ENCODE data around the gene ARSH.

ARSH gene

GRCh38 chrX:2989565-2989964 is 16.8 kb upstream of the ARSH start:
- no peak for DNase-seq (ENCODE audit: low read depth in 1 of 2, low spot score in 1 of 2)
- H3K27ac ChIP-seq (replicated peaks), result no peak overlapping the region
- TF ChIP-seq GABPA (IDR thresholded peaks at IDR 0.05; ENCODE audit: low read depth) (no peak), POLR2AphosphoS5 (IDR thresholded peaks at IDR 0.05; ENCODE audit: low read depth) (no peak), SPI1 (IDR thresholded peaks at IDR 0.05; ENCODE audit: borderline replicate concordance, low read depth) (no peak)
- TF ChIP-seq, protein P1, sequence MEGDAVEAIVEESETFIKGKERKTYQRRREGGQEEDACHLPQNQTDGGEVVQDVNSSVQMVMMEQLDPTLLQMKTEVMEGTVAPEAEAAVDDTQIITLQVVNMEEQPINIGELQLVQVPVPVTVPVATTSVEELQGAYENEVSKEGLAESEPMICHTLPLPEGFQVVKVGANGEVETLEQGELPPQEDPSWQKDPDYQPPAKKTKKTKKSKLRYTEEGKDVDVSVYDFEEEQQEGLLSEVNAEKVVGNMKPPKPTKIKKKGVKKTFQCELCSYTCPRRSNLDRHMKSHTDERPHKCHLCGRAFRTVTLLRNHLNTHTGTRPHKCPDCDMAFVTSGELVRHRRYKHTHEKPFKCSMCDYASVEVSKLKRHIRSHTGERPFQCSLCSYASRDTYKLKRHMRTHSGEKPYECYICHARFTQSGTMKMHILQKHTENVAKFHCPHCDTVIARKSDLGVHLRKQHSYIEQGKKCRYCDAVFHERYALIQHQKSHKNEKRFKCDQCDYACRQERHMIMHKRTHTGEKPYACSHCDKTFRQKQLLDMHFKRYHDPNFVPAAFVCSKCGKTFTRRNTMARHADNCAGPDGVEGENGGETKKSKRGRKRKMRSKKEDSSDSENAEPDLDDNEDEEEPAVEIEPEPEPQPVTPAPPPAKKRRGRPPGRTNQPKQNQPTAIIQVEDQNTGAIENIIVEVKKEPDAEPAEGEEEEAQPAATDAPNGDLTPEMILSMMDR (IDR thresholded peaks at IDR 0.05; ENCODE audit: insufficient read depth, low read length), result no peak
- TF ChIP-seq, protein P2, sequence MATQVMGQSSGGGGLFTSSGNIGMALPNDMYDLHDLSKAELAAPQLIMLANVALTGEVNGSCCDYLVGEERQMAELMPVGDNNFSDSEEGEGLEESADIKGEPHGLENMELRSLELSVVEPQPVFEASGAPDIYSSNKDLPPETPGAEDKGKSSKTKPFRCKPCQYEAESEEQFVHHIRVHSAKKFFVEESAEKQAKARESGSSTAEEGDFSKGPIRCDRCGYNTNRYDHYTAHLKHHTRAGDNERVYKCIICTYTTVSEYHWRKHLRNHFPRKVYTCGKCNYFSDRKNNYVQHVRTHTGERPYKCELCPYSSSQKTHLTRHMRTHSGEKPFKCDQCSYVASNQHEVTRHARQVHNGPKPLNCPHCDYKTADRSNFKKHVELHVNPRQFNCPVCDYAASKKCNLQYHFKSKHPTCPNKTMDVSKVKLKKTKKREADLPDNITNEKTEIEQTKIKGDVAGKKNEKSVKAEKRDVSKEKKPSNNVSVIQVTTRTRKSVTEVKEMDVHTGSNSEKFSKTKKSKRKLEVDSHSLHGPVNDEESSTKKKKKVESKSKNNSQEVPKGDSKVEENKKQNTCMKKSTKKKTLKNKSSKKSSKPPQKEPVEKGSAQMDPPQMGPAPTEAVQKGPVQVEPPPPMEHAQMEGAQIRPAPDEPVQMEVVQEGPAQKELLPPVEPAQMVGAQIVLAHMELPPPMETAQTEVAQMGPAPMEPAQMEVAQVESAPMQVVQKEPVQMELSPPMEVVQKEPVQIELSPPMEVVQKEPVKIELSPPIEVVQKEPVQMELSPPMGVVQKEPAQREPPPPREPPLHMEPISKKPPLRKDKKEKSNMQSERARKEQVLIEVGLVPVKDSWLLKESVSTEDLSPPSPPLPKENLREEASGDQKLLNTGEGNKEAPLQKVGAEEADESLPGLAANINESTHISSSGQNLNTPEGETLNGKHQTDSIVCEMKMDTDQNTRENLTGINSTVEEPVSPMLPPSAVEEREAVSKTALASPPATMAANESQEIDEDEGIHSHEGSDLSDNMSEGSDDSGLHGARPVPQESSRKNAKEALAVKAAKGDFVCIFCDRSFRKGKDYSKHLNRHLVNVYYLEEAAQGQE (IDR thresholded peaks at IDR 0.05; ENCODE audit: insufficient replicate concordance, low read depth), result no peak
- H3K27me3 ChIP-seq (ENCODE audit: insufficient read depth, poor library complexity, severe bottlenecking), result no peaks in the 10 kb centered on the region
- no peak overlapping the region for H3K4me3 ChIP-seq (replicated peaks; ENCODE audit: insufficient read depth, low read length)

DNA sequence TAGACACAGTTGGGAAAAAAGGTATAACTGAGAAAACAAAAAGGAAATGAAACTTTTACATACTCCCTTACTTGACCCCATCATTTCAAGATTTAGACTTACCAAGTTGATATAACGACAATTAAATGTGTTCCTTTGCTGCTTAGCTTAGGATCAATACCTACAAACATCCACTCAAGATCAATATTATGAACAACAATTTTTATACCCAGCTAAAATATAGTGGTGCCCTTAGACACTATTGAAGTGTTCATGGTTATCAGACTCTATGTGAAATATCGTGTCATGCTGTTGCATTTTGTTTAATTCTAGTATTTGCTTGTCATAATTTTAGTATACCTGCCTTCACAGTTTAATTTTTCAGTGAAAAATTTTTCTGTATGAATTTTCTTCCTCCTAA is 4.2 kb downstream of the ARSH start:
- no peak overlapping the region for H3K4me3 ChIP-seq (replicated peaks; ENCODE audit: insufficient read depth, low read length)
- no peak for DNase-seq (ENCODE audit: low read depth in 1 of 2, low spot score in 1 of 2)
- TF ChIP-seq SPI1 (IDR thresholded peaks at IDR 0.05; ENCODE audit: borderline replicate concordance, low read depth) (no peak), POLR2AphosphoS5 (IDR thresholded peaks at IDR 0.05; ENCODE audit: low read depth) (no peak), GABPA (IDR thresholded peaks at IDR 0.05; ENCODE audit: low read depth) (no peak)
- TF ChIP-seq, protein P2 (IDR thresholded peaks at IDR 0.05; ENCODE audit: insufficient replicate concordance, low read depth), result no peak
- TF ChIP-seq, protein P1 (IDR thresholded peaks at IDR 0.05; ENCODE audit: insufficient read depth, low read length), result no peak

GRCh38 chrX:3017492-3017891 is 11.1 kb downstream of the ARSH start:
- Histone ChIP-seq H3K27me3 (ENCODE audit: insufficient read depth, poor library complexity, severe bottlenecking) (no peaks in the 10 kb centered on the region), H3K27ac (replicated peaks) (no peak overlapping the region), H3K4me3 (replicated peaks; ENCODE audit: insufficient read depth, low read length) (no peak overlapping the region)
- no peak for DNase-seq (ENCODE audit: low read depth in 1 of 2, low spot score in 1 of 2)
- TF ChIP-seq, protein P1 (IDR thresholded peaks at IDR 0.05; ENCODE audit: insufficient read depth, low read length), result no peak
- no peak for TF ChIP-seq POLR2AphosphoS5 (IDR thresholded peaks at IDR 0.05; ENCODE audit: low read depth)
- no peak for TF ChIP-seq SPI1 (IDR thresholded peaks at IDR 0.05; ENCODE audit: borderline replicate concordance, low read depth)
- TF ChIP-seq GABPA (IDR thresholded peaks at IDR 0.05; ENCODE audit: low read depth), result no peak
- TF ChIP-seq, protein P2 (IDR thresholded peaks at IDR 0.05; ENCODE audit: insufficient replicate concordance, low read depth), result no peak

More for the DNA sequence above, 4.2 kb downstream of the ARSH start:
- no peaks in the 10 kb centered on the region for H3K27me3 ChIP-seq (ENCODE audit: insufficient read depth, poor library complexity, severe bottlenecking)
- no peak overlapping the region for H3K27ac ChIP-seq (replicated peaks)
